GM18526 (cell line): ENCODE results near the gene ST3GAL6.

ENCODE experiments used
- POLR2A ChIP-seq: IDR thresholded peaks from 3 replicates; pipeline ENCODE4 v1.6.1; 2011; ENCODE audit not compliant: insufficient read length; ENCODE audit errors: extremely low read depth

Gene ST3GAL6

GRCh38 chr3:98759629-98760028, 3.5 kb upstream of the ST3GAL6 start:
- TF ChIP-seq POLR2A: no peak

GRCh38 chr3:98761643-98762229, 1.4 kb upstream of the ST3GAL6 start:
- no peak for TF ChIP-seq POLR2A

GRCh38 chr3:98763819-98764418, 779 bp downstream of the ST3GAL6 start:
- TF ChIP-seq POLR2A: no peak

- no peak for TF ChIP-seq POLR2A
These were observed 1.3 kb downstream of the ST3GAL6 start for GRCh38 chr3:98764472-98764884.

GRCh38 chr3:98765721-98766120, 2.6 kb downstream of the ST3GAL6 start:
- no peak for TF ChIP-seq POLR2A

- TF ChIP-seq POLR2A: no peak
These were observed 3.8 kb downstream of the ST3GAL6 start for GRCh38 chr3:98766924-98767323.

GRCh38 chr3:98768961-98769360, 5.8 kb downstream of the ST3GAL6 start:
- no peak for TF ChIP-seq POLR2A

GRCh38 chr3:98769448-98769847, 6.3 kb downstream of the ST3GAL6 start:
- TF ChIP-seq POLR2A: no peak

- TF ChIP-seq POLR2A: no peak
These were observed 7.3 kb downstream of the ST3GAL6 start for GRCh38 chr3:98770261-98771039.

- no peak for TF ChIP-seq POLR2A
These were observed 8.9 kb downstream of the ST3GAL6 start for GRCh38 chr3:98772022-98772421.

GRCh38 chr3:98775459-98776139, 12.5 kb downstream of the ST3GAL6 start:
- no peak for TF ChIP-seq POLR2A

GRCh38 chr3:98776140-98776493, 13.0 kb downstream of the ST3GAL6 start:
- no peak for TF ChIP-seq POLR2A

- TF ChIP-seq POLR2A: no peak
These were observed 14.1 kb downstream of the ST3GAL6 start for GRCh38 chr3:98777286-98777685.

GRCh38 chr3:98777801-98778220, 14.7 kb downstream of the ST3GAL6 start:
- TF ChIP-seq POLR2A: no peak

GRCh38 chr3:98778383-98778782, 15.2 kb downstream of the ST3GAL6 start:
- no peak for TF ChIP-seq POLR2A
